ENCODE results near the gene CBX4. TPM values are rescaled to one million over a fixed set of nuclear protein-coding genes. Genes with fewer than 3 reads are reported as not detected.

CBX4 gene
- total and polyA plus RNA-seq, 12 donors, result 9.4 to 38.2 (median 24.6) TPM

- peak overlapping the region; percentile 51 to 81 (median 76) for H3K4me3 ChIP-seq
- no peak for TF ChIP-seq CTCF (IDR thresholded peaks at IDR 0.05)
- 2% methylated on average over 70 of the region's 70 CpGs for WGBS, 2 donors
- DNase-seq (no peak), ATAC-seq (no peak)
- no peaks in the 10 kb centered on the region for H3K9me3 ChIP-seq
- intact Hi-C loops (cut with DNase I), result loop anchor here in 5 of 10 donors (5.0 kb wide), 4 partner anchors 39 to 194 kb away; partner anchors contain the start of gene CBX4 (in 1 of the 5)
- H3K4me1 ChIP-seq, result peaks cover 28 to 72% (median 57%) of the 10 kb centered on the region in 9 donors
- peaks cover 0 to 11% (median 0%) of the 10 kb centered on the region in 9 donors for H3K36me3 ChIP-seq
- peak overlapping the region in 1 of 10 donors; percentile 44 for H3K27ac ChIP-seq
- H3K27me3 ChIP-seq, result peaks cover 58 to 73% (median 65%) of the 10 kb centered on the region in 7 donors
These were observed 40.7 kb downstream of the CBX4 start for GRCh38 chr17:79798299-79799173.

- WGBS, 2 donors, result 1 to 2% methylated on average over 68 to 80 of the region's 89 CpGs
- no peaks in the 10 kb centered on the region for H3K9me3 ChIP-seq
- peak overlapping the region; percentile 51 to 81 (median 76) for H3K4me3 ChIP-seq
- intact Hi-C loops (cut with DNase I), result loop anchor here in 5 of 10 donors (5.0 kb wide), 4 partner anchors 40 to 195 kb away; partner anchors contain the start of gene CBX4 (in 1 of the 5)
- TF ChIP-seq CTCF (IDR thresholded peaks at IDR 0.05), result no peak
- DNase-seq (peak in 1 of 2 donors; percentile 42), ATAC-seq (peak in 4 of 8 donors; percentile 0 to 4 (median 2))
- H3K27ac ChIP-seq, result peak overlapping the region in 8 of 10 donors; percentile 62 to 92 (median 83)
- H3K36me3 ChIP-seq, result peaks cover 0 to 11% (median 0%) of the 10 kb centered on the region in 9 donors
- H3K4me1 ChIP-seq, result peaks cover 30 to 72% (median 53%) of the 10 kb centered on the region in 9 donors
- peaks cover 49 to 73% (median 65%) of the 10 kb centered on the region in 7 donors for H3K27me3 ChIP-seq
These were observed 41.5 kb downstream of the CBX4 start for GRCh38 chr17:79797492-79798298.

DNA sequence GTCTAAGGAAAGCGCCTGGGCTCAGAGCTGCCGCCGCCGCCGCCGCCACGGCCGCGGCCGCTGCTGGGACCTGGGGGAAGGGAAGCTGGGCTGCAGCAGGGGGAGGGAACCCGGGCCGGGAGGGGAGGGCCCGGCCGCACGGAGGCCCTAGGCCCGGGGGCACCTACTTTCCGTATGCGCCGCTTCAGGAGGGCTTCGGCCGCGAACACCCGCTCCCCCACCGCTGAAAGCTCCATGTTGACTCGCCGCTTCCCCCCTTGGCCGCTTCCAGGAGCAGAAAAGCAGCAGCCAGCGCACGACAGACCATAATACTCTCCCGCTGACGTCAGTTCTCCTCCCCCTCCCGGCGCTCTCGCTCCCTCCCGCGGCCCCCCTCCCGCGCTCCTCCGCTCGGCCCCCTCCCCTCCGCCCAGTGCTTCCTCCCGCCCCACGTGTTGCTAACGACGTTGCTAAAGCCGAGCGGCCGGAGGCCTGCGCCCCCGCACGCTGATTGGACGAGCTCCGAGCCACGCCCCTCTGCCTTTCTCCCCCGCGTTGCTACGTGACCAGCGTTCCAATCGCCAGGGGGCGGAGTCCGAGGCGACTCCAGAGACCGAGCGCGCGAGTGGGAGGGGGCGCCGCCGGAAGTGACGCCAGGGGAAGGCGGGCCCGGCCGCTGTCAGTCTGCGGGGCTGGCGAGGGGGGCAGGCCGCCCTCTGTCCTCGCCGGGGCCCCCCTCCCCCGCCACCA lies 42.3 kb downstream of the CBX4 start, which contains the start of gene CBX8:
Gene CBX8, minus strand, starts transcription at position 315 of the 729 bp plus-strand sequence. Its CDS starts 79 bp downstream, at position 236.
- peaks cover 42 to 73% (median 65%) of the 10 kb centered on the region in 7 donors for H3K27me3 ChIP-seq
- no peaks in the 10 kb centered on the region for H3K9me3 ChIP-seq
- peaks cover 0 to 11% (median 0%) of the 10 kb centered on the region in 9 donors for H3K36me3 ChIP-seq
- H3K27ac ChIP-seq, result peak within 1 kb of the TSS; percentile 76 to 92 (median 85)
- peaks cover 35 to 72% (median 52%) of the 10 kb centered on the region in 9 donors for H3K4me1 ChIP-seq
- peak; percentile 100 for DNase-seq
- intact Hi-C loops (cut with DNase I), result loop anchor here in 5 of 10 donors (5.0 kb wide), 4 partner anchors 40 to 195 kb away; partner anchors contain the start of gene CBX4 (in 1 of the 5)
- TF ChIP-seq CTCF (IDR thresholded peaks at IDR 0.05), result peak in 6 of 9 donors; percentile 18 to 56 (median 39)
- H3K4me3 ChIP-seq, result peak within 1 kb of the TSS; percentile 51 to 81 (median 76)
- 1% methylated on average over 77 to 78 of the region's 79 CpGs for WGBS, 2 donors
- peak; percentile 92 to 99 (median 97) for ATAC-seq
